Astrocyte (in vitro differentiated cells and primary cell): Measurements from ENCODE around the gene ARSI.

Experiments
- EZH2 ChIP-seq: IDR thresholded peaks from 2 replicates; pipeline ENCODE4 v1.6.1; 2012; ENCODE audit warnings: mild to moderate bottlenecking, low read length, inconsistent platforms; ENCODE audit not compliant: insufficient read depth
- TF ChIP-seq, protein P1 (sequence below): IDR thresholded peaks from 2 replicates; pipeline ENCODE4 v1.5.1; 2011; ENCODE audit warnings: low read depth, mild to moderate bottlenecking, inconsistent platforms, low read length, moderate library complexity; ENCODE audit not compliant: insufficient read depth

DNA sequence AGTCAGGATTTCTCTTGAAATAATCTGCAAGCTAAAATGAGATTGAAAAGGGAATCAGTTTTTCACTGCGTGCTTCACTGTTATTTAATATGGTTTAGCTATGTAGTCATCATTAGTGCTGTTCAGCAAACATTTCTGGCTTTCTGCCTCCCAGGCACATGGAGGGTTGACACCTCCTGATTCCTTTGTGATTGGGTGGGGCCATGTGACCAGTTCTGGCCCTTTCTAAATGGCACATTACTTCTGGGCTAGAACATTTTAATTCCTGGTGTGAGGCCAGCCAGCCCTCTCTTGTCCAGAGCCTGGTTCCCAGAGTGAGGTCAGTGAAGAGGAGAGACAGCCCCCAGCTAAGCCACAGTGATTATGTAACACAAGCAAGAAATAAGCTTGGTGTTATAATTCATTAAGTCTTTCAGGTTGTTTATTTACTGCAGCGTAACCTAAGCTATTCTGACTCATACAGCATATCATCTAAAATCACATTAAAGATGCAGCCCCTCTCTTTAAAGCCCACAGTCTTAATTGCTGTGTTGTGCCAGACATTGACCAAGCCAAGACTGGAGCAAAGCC is 17.4 kb upstream of the ARSI start:
- no peak for TF ChIP-seq EZH2
- TF ChIP-seq, protein P1, sequence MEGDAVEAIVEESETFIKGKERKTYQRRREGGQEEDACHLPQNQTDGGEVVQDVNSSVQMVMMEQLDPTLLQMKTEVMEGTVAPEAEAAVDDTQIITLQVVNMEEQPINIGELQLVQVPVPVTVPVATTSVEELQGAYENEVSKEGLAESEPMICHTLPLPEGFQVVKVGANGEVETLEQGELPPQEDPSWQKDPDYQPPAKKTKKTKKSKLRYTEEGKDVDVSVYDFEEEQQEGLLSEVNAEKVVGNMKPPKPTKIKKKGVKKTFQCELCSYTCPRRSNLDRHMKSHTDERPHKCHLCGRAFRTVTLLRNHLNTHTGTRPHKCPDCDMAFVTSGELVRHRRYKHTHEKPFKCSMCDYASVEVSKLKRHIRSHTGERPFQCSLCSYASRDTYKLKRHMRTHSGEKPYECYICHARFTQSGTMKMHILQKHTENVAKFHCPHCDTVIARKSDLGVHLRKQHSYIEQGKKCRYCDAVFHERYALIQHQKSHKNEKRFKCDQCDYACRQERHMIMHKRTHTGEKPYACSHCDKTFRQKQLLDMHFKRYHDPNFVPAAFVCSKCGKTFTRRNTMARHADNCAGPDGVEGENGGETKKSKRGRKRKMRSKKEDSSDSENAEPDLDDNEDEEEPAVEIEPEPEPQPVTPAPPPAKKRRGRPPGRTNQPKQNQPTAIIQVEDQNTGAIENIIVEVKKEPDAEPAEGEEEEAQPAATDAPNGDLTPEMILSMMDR = no peak
